Psoas muscle (tissue), 8 donors: ENCODE data around the gene CLSTN2. TPM values are rescaled to one million over a fixed set of nuclear protein-coding genes. Genes with fewer than 3 reads are reported as not detected.

Source experiments
- ATAC-seq, 4 donors: fragments of 200-7000 bp; cut with Tn5 transposase; one replicate each; pipeline ENCODE4 v1.9.1; 2020; ENCODE audit warnings: moderate library complexity in 3 of 4, mild to moderate bottlenecking in 2 of 4
- DNase-seq, 2 donors: peaks; one replicate each; pipeline ENCODE4 v3.0.0-alpha.2; 2020
- H3K27ac ChIP-seq: fragments of 200-600 bp; one replicate; pipeline ENCODE4 v1.8.0; 2022
- H3K27me3 ChIP-seq, 3 donors: fragments of 200-600 bp in 1 of 3; one replicate each; pipeline versions ENCODE4 v1.6.1 to v1.8.0; 2013 to 2022; ENCODE audit warnings: low read length in 2 of 3, mild to moderate bottlenecking in 2 of 3, moderate library complexity in 1 of 3; ENCODE audit not compliant: insufficient read depth in 3 of 3
- H3K36me3 ChIP-seq, 2 donors: fragments of 200-600 bp in 1 of 2; one replicate each; pipeline versions ENCODE4 v1.6.1 to v1.8.0; 2013 to 2022; ENCODE audit warnings: low read depth in 1 of 2, mild to moderate bottlenecking in 1 of 2, moderate library complexity in 1 of 2; ENCODE audit not compliant: insufficient read depth in 1 of 2
- H3K4me1 ChIP-seq: fragments of 200-600 bp; one replicate; pipeline ENCODE4 v1.8.0; 2022
- H3K4me3 ChIP-seq: fragments of 200-600 bp; one replicate; pipeline ENCODE4 v1.8.0; 2022; ENCODE audit warnings: mild to moderate bottlenecking
- H3K9me3 ChIP-seq: fragments of 200-600 bp; one replicate; pipeline ENCODE4 v1.8.0; 2022
- CTCF ChIP-seq: fragments of 200-600 bp; IDR thresholded peaks from one replicate; pipeline ENCODE4 v1.8.0; 2022; ENCODE audit warnings: antibody characterized with exemption
- WGBS, 3 donors: extraction: QIAGEN DNeasy Blood & Tissue Kit; methylation state at CpG; one replicate each; pipeline versions ENCODE4 v1.1.6 to v1.1.7; 2013; 5-methylcytosine and 5-hydroxymethylcytosine counted together
- intact Hi-C, 2 donors: fragments of 100-400 bp; cut with DNase I; formaldehyde crosslinking; loops; one replicate each; pipeline versions ENCODE4 v1.11.0 to v1.14.2; 2022
- polyA plus RNA-seq, 3 donors: library from polyadenylated mRNA; stranded (reverse); fragments of 200-250 nt; gene quantifications; one replicate each; pipeline ENCODE4 v1.2.3, GENCODE V29; 2013
- total RNA-seq, 4 donors: library from RNA; stranded (reverse); fragmentation: NEBNext Ultra II Directional in 2 of 4; extraction: Animal tissue kit (Norgen Biotek cat#: 25700) in 2 of 4; gene quantifications; one replicate each; pipeline versions ENCODE4 v1.2.1 to v1.2.4, GENCODE V29; 2021 to 2023
- donor health status: healthy with polysubstance abuse.
- donor health status: DM: no; HTN: no; CAD: no; lungs with moderate emphysema.
- donor health status: Bipolar disorder and iron deficiency.
- donor health status: healthy.
- donor health status: DM: yes; HTN: yes; CAD: no.
- donor health status: DM: no; HTN: no; CAD: no.
- donor health status: DM: no; HTN: no; CAD: no.
- donor health status: DM: yes; HTN: yes; CAD: no.

Gene CLSTN2
- total and polyA plus RNA-seq, 7 donors = 0.24 to 5.0 (median 1.5) TPM

GRCh38 chr3:140493271-140493670 is 558.3 kb downstream of the CLSTN2 start:
- Histone ChIP-seq H3K4me3 (no peak overlapping the region), H3K36me3 (no peaks in the 10 kb centered on the region), H3K27me3 (no peaks in the 10 kb centered on the region), H3K27ac (no peak overlapping the region), H3K4me1 (no peaks in the 10 kb centered on the region), H3K9me3 (no peaks in the 10 kb centered on the region)
- TF ChIP-seq CTCF = no peak
- ATAC-seq (no peak), DNase-seq (no peak)
- WGBS, 3 donors = 83 to 94% (median 86%) methylated on average over 1 of the region's 1 CpG
- intact Hi-C loops = loop anchor here in 1 of 2 donors (10.0 kb wide), 1 partner anchor 372 kb away; no protein-coding TSS in a partner anchor

- no peak for TF ChIP-seq CTCF
- no peak for ATAC-seq
- H3K27me3 ChIP-seq = no peaks in the 10 kb centered on the region
- H3K9me3 ChIP-seq = no peaks in the 10 kb centered on the region
- no peaks in the 10 kb centered on the region for H3K4me1 ChIP-seq
- intact Hi-C loops = loop anchor here in 1 of 2 donors (10.0 kb wide), 1 partner anchor 370 kb away; no protein-coding TSS in a partner anchor
- no peak for DNase-seq
- H3K27ac ChIP-seq = no peak overlapping the region
- 76 to 82% (median 80%) methylated on average over 2 of the region's 2 CpGs for WGBS, 3 donors
- H3K4me3 ChIP-seq = no peak overlapping the region
- no peaks in the 10 kb centered on the region for H3K36me3 ChIP-seq
Observed at GRCh38 chr3:140494970-140495369, 560.0 kb downstream of the CLSTN2 start.

GRCh38 chr3:140497331-140497730 is 562.3 kb downstream of the CLSTN2 start:
- WGBS, 3 donors = 93 to 95% (median 94%) methylated on average over 11 of the region's 11 CpGs
- no peak for DNase-seq
- Histone ChIP-seq H3K4me3 (no peak overlapping the region), H3K27me3 (no peaks in the 10 kb centered on the region), H3K4me1 (no peaks in the 10 kb centered on the region), H3K9me3 (no peaks in the 10 kb centered on the region), H3K27ac (no peak overlapping the region), H3K36me3 (no peaks in the 10 kb centered on the region)
- TF ChIP-seq CTCF = no peak
- ATAC-seq = no peak
- intact Hi-C loops = loop anchor here in 1 of 2 donors (10.0 kb wide), 1 partner anchor 367 kb away; no protein-coding TSS in a partner anchor

- H3K9me3 ChIP-seq = no peaks in the 10 kb centered on the region
- H3K27me3 ChIP-seq = no peaks in the 10 kb centered on the region
- ATAC-seq = no peak
- peak; percentile 47 for TF ChIP-seq CTCF
- no peak for DNase-seq
- intact Hi-C loops = loop anchor here in 1 of 2 donors (10.0 kb wide), 1 partner anchor 366 kb away; no protein-coding TSS in a partner anchor
- no peak overlapping the region for H3K27ac ChIP-seq
- H3K36me3 ChIP-seq = no peaks in the 10 kb centered on the region
- WGBS, 3 donors = 38 to 61% (median 39%) methylated on average over 1 of the region's 1 CpG
- H3K4me3 ChIP-seq = no peak overlapping the region
- H3K4me1 ChIP-seq = no peaks in the 10 kb centered on the region
Observed at GRCh38 chr3:140499114-140499757, 564.3 kb downstream of the CLSTN2 start.
